HUDEP-2 (cell line): Measurements from ENCODE around the gene TNFSF11.
"Not testable (repeated sequence)": the region's sequence is repeated elsewhere in the genome, so short reads cannot be mapped to it uniquely, and the experiment has no call there.

Source experiments
- DNase-seq, 76 experiments: peaks; one replicate each; lab custom pipeline; 2025; ENCODE audit not compliant: unreplicated experiment in 76 of 76; lab: John Stamatoyannopoulos, UW

TNFSF11 gene

DNA sequence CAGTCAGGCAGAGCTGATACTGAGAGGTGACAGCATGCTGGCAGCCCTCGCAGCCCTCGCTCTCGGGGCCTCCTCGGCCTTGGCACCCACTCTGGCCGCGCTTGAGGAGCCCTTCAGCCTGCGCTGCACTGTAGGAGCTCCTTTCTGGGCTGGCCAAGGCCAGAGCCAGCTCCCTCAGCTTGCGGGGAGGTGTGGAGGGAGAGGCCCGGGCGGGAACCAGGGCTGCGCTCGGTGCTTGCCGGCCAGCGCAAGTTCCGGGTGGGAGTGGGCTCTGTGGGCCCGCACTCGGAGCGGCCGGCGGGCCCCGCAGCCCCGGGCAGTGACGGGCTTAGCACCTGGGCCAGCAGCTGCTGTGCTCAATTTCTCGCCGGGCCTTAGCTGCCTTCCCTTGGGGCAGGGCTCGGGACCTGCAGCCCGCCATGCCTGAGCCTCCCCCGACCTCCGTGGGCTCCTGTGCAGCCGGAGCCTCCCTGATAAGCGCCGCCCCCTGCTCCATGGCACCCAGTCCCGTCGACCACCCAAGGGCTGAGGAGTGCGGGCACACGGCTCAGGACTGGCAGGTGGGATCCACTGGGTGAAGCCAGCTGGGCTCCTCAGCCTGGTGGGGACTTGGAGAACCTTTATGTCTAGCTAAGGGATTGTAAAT is 14.3 kb upstream of the TNFSF11 start:
- not testable (repeated sequence) for DNase-seq

GRCh38 chr13:42560320-42560719 is 13.6 kb upstream of the TNFSF11 start:
- not testable (repeated sequence) for DNase-seq

GRCh38 chr13:42561752-42562467 is 12.0 kb upstream of the TNFSF11 start:
- no peak for DNase-seq

GRCh38 chr13:42567906-42568305 is 6.0 kb upstream of the TNFSF11 start:
- DNase-seq = no peak

DNA sequence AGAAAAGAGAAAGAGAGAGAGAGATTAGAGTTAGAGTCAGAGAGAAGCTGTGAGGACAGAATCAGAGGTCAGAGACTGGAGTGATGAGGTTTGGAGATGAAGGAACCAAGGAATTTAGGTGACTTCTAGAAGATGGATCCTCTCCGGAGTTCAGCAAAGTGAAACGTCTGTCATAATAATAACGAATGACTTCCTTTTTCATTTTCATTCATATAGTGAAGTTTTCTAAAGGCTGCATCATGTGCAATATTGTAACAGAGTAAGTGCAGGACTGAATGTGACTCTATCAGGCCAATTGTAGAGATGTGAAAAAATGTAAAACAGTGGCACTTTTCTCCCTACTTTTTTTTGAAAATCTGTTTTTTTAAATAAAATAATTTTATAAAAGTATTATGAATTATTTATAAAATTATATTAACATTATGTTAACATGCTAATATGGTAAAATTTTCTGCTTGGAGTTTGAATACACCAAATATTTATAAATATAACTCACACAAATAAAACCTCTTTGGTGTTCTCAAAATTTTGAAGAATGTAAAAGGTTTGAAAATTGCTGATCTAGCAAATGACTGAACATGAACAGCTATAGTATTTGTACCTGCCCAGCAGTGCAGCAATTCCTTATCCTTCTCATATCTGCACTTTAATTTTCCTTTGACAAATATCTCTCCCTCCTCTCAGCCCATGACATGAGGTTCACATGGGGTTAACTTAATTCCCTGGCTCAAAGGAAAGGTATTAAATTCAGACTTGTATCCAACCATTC is 4.2 kb upstream of the TNFSF11 start:
- DNase-seq = no peak

DNA sequence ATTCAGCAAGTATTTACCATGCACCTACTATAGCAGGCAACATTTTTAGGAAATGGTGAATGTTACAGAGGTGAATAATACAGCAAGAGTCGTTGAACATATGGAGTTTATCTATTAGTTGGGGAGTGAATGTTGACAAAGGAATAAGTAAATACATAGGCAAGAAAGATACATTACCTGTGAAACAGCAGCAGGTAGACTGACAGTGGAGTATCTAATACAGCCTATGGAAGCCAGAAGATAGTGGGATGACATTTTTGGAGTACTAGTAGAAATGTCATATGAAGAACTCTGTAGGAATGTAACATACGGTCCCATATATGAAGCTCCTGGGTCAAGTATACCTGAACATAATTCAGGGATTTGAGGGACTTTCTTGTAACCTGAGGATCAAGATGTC is 2.1 kb upstream of the TNFSF11 start:
- no peak for DNase-seq

- DNase-seq = peak in 1 of 76 experiments; percentile 0
These were observed 721 bp downstream of the TNFSF11 start for GRCh38 chr13:42574435-42575311.

GRCh38 chr13:42575938-42576337 is 2.0 kb downstream of the TNFSF11 start:
- DNase-seq = no peak

DNA sequence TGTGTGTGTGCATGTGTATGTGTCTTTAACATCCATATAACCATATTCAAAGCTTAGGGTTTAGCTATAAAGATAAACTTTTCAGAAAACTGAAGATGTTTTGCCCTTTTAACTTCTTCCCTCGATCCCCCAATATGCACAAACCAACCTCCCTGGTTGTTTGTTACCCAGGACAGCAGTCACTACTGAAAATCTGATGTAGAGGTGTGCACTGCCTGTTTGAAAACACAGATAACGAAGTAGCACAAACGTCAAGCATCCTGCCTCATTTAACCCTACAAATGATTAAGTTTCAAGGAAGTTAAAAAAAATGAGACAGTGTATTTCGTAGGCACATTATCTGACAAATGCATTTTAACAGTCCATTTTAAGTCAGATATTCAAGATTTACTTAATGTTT is 3.6 kb downstream of the TNFSF11 start:
- no peak for DNase-seq

- DNase-seq = no peak
These were observed 6.7 kb downstream of the TNFSF11 start for GRCh38 chr13:42580644-42581043.

- no peak for DNase-seq
These were observed 7.5 kb downstream of the TNFSF11 start for GRCh38 chr13:42581427-42581826.

DNA sequence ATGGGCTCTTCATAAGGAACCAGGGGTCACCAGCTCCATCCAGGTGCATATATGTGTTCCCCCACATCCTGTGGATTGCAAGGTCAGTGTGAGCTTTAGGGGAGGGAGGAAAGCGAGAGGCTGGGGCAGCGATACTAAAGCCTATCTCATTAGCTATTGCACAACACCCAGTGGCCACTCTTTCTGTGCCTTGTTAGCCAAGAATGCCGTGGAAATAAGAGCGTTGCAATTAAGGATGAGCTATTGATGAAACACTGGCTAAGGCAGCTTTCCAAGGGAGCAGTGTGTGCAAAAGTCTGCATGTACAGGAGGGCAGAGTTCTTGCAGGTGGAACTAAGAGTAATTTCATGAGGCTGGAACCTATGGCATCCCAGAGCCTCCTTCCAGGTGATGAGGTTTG is 17.6 kb downstream of the TNFSF11 start:
- no peak for DNase-seq

- no peak for DNase-seq
These were observed 19.3 kb downstream of the TNFSF11 start for GRCh38 chr13:42592915-42593900.

DNA sequence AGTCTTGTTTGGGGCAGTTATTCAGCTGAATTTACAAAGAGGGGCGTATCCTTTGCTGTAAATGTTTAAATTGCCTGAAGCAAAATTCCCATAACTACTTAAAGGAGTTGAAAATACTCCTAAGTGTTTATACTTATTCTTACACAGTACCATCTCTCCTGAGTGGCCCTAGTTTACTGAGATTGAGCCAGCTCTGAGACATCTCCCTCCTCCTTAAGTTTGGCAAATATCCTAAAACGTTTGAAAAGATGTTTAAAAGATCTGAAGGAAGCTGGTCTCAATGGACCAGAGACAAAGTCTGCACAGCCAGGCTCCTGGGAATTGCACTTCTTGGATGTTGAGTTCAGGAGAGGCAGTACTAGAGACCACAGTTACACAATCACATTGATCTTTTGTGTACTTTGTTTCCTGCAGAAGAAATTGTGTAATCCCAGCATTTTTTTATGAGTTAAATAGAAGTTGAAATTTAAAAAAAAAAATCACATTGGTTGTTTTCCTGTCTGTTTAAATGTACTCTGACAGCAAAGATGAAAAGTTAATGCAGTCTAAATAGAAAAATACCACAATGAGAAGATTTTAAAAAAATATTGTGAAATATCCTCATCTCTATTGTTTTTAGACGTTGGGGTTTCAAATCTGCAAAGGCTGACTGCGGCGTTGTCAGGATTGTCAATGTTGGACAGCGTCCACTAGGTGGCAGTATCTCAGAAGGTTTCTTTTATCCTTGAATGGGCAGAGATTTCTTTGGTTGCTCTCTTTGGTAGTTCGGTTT is 20.7 kb downstream of the TNFSF11 start:
- peak in 22 of 76 experiments; percentile 1 to 46 (median 15) for DNase-seq

GRCh38 chr13:42595253-42595571 is 21.3 kb downstream of the TNFSF11 start:
- no peak for DNase-seq

DNA sequence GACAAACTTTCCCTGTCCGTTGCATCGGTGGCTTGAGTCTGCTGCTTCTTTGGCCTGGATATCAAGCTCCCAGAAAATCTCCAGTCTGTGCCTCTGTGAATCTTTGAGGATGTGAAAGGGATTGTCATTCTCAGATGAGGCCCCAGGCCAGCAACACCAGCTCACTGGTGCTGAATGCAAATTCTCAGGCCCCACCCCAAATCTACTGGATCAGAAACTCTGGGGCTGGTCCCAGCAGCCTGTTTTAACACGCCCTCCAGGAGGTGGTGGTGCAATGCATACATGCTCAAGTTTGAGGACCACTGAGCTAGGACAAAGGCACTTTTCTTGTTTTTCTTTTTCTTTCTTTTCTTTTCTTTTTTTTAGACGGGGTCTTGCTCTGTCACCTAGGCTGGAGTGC is 23.6 kb downstream of the TNFSF11 start:
- DNase-seq = no peak

GRCh38 chr13:42600943-42601342 is 27.0 kb downstream of the TNFSF11 start:
- no peak for DNase-seq

DNA sequence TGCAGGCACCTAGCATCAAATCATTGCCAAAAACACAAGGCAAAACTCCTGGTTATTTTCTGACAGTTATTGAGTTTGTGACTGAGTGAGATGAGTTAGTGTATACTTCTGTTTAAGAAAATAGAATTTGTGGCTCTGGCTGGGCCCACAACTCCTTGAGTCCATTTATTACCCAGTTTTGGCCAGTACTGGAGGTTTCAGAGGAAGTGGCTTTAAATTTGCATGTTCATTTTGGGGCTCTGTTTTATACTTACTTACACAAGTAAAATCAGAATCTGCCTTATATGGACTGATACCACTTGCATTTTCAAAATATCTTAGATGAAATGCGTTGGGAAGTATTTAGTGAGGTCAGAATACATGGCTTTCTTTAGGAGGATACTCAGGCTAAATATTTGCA is 29.0 kb downstream of the TNFSF11 start:
- no peak for DNase-seq

DNA sequence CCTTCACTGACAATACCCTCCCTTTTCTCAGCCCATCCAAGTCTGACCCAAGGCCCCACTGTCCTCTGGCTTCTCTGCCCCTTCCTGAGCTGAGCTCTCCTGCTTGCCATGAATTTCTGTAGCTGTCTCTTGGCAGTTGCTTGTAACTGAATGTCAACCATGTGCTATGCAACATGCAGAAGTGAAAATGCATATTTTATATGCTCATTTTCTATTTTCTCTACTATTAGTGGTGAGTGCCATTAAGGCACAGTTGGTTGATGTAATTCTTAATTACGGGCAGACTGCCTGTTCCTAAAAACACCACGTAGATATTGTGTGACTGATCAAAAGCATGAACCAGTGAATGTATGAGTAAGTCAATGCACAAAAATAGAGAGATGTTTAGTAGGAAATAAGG is 29.6 kb downstream of the TNFSF11 start:
- DNase-seq = no peak
